ENCODE data around the gene CRTC3. TPM values are rescaled to one million over a fixed set of nuclear protein-coding genes. Genes with fewer than 3 reads are reported as not detected.

Gene CRTC3
- total RNA-seq, 2 experiments from 2014 or later, result 90.7 to 92.4 TPM

DNA sequence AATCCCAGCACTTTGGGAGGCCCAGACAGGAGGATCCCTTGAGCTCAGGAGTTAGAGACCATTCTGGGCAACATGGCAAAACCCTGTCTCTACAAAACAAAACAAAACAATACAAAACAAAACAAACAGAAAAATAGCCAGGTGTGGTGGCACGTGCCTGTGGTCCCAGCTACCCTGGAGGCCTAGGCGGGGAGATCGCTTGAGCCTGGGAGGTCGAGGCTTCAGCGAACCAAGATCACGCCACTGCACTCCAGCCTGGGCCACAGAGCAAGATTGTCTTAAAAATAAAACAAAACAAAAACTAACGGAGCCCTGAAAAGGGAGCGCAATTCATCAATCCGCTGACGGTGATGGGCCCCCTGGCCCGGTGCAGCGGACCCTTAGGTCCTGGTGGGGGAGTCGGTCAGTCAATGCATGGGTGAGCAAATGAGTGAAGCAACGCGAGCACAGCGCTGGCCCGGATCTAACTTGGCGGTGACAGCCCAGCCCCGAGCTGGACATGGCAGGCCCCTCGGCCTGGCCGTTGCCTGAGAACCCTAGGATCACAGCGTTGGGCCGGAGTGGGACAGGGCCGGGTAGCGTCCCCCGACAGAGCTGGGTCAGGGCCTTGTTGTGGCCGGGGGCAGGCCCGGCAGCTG lies 135.0 kb downstream of the CRTC3 start:
- intact Hi-C loops (cut with DNase I, micrococcal nuclease), result loop anchor here (2.0 to 10.0 kb wide), 2 partner anchors 14 to 50 kb away; partner anchors contain the start of gene BLM (in 1 of the 2)
- Histone ChIP-seq H3K4me1 (ENCODE audit: insufficient read depth, low read length) (peaks cover 57% of the 10 kb centered on the region), H3K27me3 (ENCODE audit: control insufficient read depth in 1 of 2, insufficient read depth in 2 of 2, low read length in 2 of 2) (peaks cover 0 to 12% of the 10 kb centered on the region in 2 experiments), H3K36me3 (ENCODE audit: insufficient read depth, low read length) (no peaks in the 10 kb centered on the region), H3K4me3 (ENCODE audit: low read length) (peak overlapping the region; percentile 64), H3K9me3 (ENCODE audit: control insufficient read depth in 1 of 2, insufficient read depth in 1 of 2, low read length in 2 of 2) (peaks cover 0 to 4% of the 10 kb centered on the region in 2 experiments), H3K27ac (ENCODE audit: low read depth in 1 of 2, low read length in 2 of 2) (peak overlapping the region in 1 of 2 donors; percentile 35)
- H3K4me1 Mint-ChIP-seq (ENCODE audit: low read depth), result peaks cover 67% of the 10 kb centered on the region
- no peak for ATAC-seq (ENCODE audit: poor library complexity)
- H3K27ac Mint-ChIP-seq, result peak overlapping the region; percentile 36
- no peak for DNase-seq
- TF ChIP-seq CTCF (IDR thresholded peaks at IDR 0.05), result no peak
- peak overlapping the region; percentile 78 for H3K4me3 Mint-ChIP-seq
- H3K27me3 Mint-ChIP-seq, result peaks cover 14% of the 10 kb centered on the region
- ChIA-PET CTCF (interaction anchor here (0.6 to 1.3 kb wide), 2 partner anchors 267 to 414 kb away, joined by 3 read pairs; no protein-coding TSS in a partner anchor), POLR2A (interaction anchor here (0.9 to 2.0 kb wide), 6 partner anchors 13 to 264 kb away, joined by 3 to 9 read pairs (median 4); partner anchors contain the start of gene BLM)
- no peaks in the 10 kb centered on the region for H3K9me3 Mint-ChIP-seq
- H3K36me3 Mint-ChIP-seq (ENCODE audit: low read depth), result no peaks in the 10 kb centered on the region

DNA sequence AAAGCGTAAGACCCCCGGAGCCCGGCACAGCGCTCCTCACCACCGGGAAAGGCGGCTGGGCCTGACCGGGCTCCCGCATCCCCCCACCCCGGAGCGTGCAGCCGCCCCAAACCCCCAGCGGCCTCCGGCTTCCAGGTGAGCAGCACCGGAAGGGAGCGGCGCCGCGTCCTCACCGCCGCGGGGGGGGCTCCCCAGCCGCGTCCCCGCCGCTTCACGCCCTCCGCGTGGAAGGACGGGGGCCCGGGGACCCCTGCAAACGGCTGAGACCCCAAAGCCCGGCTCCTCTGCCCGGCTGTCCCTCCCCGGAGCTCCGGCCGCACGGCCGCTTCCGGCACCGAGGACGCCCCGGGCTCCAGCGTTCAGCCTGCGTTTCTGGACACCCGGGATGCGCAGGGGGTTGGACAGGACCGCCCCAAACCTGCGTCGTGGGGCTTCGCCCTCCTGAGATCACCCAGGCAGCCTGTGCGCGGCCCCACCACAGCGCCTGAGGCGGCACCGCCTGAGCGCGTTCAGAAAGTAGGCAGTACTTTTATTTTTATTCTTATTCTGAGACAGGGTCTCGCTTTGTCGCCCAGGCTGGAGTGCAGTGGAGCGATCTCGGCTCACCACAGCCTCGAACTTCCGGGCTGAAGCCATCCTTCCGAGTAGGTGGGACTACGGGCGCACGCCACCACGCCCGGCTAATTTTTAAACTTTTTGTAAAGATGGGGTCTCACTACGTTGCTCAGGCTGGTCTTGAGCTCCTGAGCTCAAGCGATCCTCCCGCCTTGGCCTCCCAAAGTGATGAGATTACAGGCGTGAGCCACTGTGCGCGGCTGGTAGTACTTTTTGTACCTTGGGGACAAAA lies 135.8 kb downstream of the CRTC3 start:
- no peaks in the 10 kb centered on the region for H3K36me3 ChIP-seq (ENCODE audit: insufficient read depth, low read length)
- peak overlapping the region; percentile 81 for H3K4me3 Mint-ChIP-seq
- ChIA-PET CTCF (interaction anchor here (0.6 to 1.3 kb wide), 3 partner anchors 51 to 415 kb away, joined by 3 read pairs; no protein-coding TSS in a partner anchor), POLR2A (interaction anchor here (0.9 to 2.0 kb wide), 6 partner anchors 8 to 264 kb away, joined by 3 to 9 read pairs (median 4); partner anchors contain the start of gene BLM)
- TF ChIP-seq CTCF (IDR thresholded peaks at IDR 0.05), result no peak
- H3K27ac Mint-ChIP-seq, result peak overlapping the region; percentile 19
- H3K27ac ChIP-seq (ENCODE audit: low read depth in 1 of 2, low read length in 2 of 2), result peak overlapping the region in 1 of 2 donors; percentile 35
- peaks cover 11% of the 10 kb centered on the region for H3K27me3 Mint-ChIP-seq
- peaks cover 0 to 4% of the 10 kb centered on the region in 2 experiments for H3K9me3 ChIP-seq (ENCODE audit: control insufficient read depth in 1 of 2, insufficient read depth in 1 of 2, low read length in 2 of 2)
- DNase-seq (peak in 9 of 14 experiments; percentile 14 to 54 (median 43)), ATAC-seq (ENCODE audit: poor library complexity) (peak; percentile 51)
- no peaks in the 10 kb centered on the region for H3K36me3 Mint-ChIP-seq (ENCODE audit: low read depth)
- intact Hi-C loops (cut with DNase I, micrococcal nuclease), result loop anchor here (2.0 to 10.0 kb wide), 2 partner anchors 13 to 49 kb away; partner anchors contain the start of gene BLM (in 1 of the 2)
- H3K9me3 Mint-ChIP-seq, result no peaks in the 10 kb centered on the region
- H3K4me1 Mint-ChIP-seq (ENCODE audit: low read depth), result peaks cover 60% of the 10 kb centered on the region
- peaks cover 0 to 12% of the 10 kb centered on the region in 2 experiments for H3K27me3 ChIP-seq (ENCODE audit: control insufficient read depth in 1 of 2, insufficient read depth in 2 of 2, low read length in 2 of 2)
- peak overlapping the region; percentile 64 for H3K4me3 ChIP-seq (ENCODE audit: low read length)
- H3K4me1 ChIP-seq (ENCODE audit: insufficient read depth, low read length), result peaks cover 49% of the 10 kb centered on the region

Measured in CD4-positive, alpha-beta T cell (primary cell).